H9 (cell line): Measurements from ENCODE around the gene DCAF8. TPM values are rescaled to one million over a fixed set of nuclear protein-coding genes. Genes with fewer than 3 reads are reported as not detected.

Source experiments
- DNase-seq: peaks from one replicate; pipeline ENCODE4 v3.0.0-alpha.2; 2017
- H2AFZ ChIP-seq: one replicate; pipeline ENCODE4 v1.6.1; 2013; ENCODE audit warnings: mild to moderate bottlenecking, low read length, control low read depth, moderate library complexity
- H2AK5ac ChIP-seq: 2 replicates; pipeline ENCODE4 v1.6.1; 2013; ENCODE audit warnings: low read length, control low read depth, mixed read lengths; ENCODE audit not compliant: insufficient read length
- H2BK120ac ChIP-seq: one replicate; pipeline ENCODE4 v1.6.1; 2013; ENCODE audit warnings: low read depth, mild to moderate bottlenecking, low read length, control low read depth, inconsistent platforms; ENCODE audit not compliant: poor library complexity, severe bottlenecking
- H2BK12ac ChIP-seq: 2 replicates; pipeline ENCODE4 v1.6.1; 2013; ENCODE audit warnings: low read length, control low read depth, mixed read lengths, low read depth; ENCODE audit not compliant: insufficient read length
- H2BK15ac ChIP-seq: 2 replicates; pipeline ENCODE4 v1.6.1; 2013; ENCODE audit warnings: low read depth, low read length, control low read depth
- H2BK20ac ChIP-seq: one replicate; pipeline ENCODE4 v1.6.1; 2013; ENCODE audit warnings: low read depth, mild to moderate bottlenecking, low read length, control low read depth, inconsistent platforms; ENCODE audit not compliant: poor library complexity, severe bottlenecking
- H2BK5ac ChIP-seq: 2 replicates; pipeline ENCODE4 v1.6.1; 2013; ENCODE audit warnings: low read length, control low read depth, mixed read lengths; ENCODE audit not compliant: insufficient read length
- H3K14ac ChIP-seq: 2 replicates; pipeline ENCODE4 v1.6.1; 2013; ENCODE audit warnings: low read length, control low read depth; ENCODE audit not compliant: insufficient read depth
- H3K18ac ChIP-seq: 2 replicates; pipeline ENCODE4 v1.6.1; 2013; ENCODE audit warnings: low read depth, mild to moderate bottlenecking, mixed read lengths, low read length, control low read depth; ENCODE audit not compliant: insufficient read length
- H3K23ac ChIP-seq: 2 replicates; pipeline ENCODE4 v1.6.1; 2013; ENCODE audit warnings: low read length, control low read depth, mixed read lengths, low read depth; ENCODE audit not compliant: insufficient read length
- H3K23me2 ChIP-seq: 2 replicates; pipeline ENCODE4 v1.6.1; 2013; ENCODE audit warnings: low read depth, mild to moderate bottlenecking, mixed read lengths, low read length, control low read depth; ENCODE audit not compliant: insufficient read length, poor library complexity, severe bottlenecking
- H3K27ac ChIP-seq: 2 replicates; pipeline ENCODE4 v1.5.1; 2013; ENCODE audit warnings: low read length, control low read depth, mixed read lengths, low read depth; ENCODE audit not compliant: insufficient read length
- H3K27me3 ChIP-seq: 2 replicates; pipeline ENCODE4 v1.6.1; 2013; ENCODE audit warnings: low read length, control low read depth, inconsistent platforms; ENCODE audit not compliant: insufficient read depth
- H3K4ac ChIP-seq: 2 replicates; pipeline ENCODE4 v1.6.1; 2013; ENCODE audit warnings: low read depth, mild to moderate bottlenecking, control low read depth, inconsistent platforms, low read length, moderate library complexity
- H3K4me1 ChIP-seq: 2 replicates; pipeline ENCODE4 v1.6.1; 2013; ENCODE audit warnings: low read length, control low read depth, inconsistent platforms; ENCODE audit not compliant: insufficient read depth
- H3K4me2 ChIP-seq: 2 replicates; pipeline ENCODE4 v1.6.1; 2013; ENCODE audit warnings: low read length, control low read depth, mixed read lengths; ENCODE audit not compliant: insufficient read length, insufficient read depth
- H3K56ac ChIP-seq: 2 replicates; pipeline ENCODE4 v1.6.1; 2013; ENCODE audit warnings: low read depth, mild to moderate bottlenecking, mixed read lengths, low read length, control low read depth; ENCODE audit not compliant: insufficient read length
- H3K79me1 ChIP-seq: 2 replicates; pipeline ENCODE4 v1.6.1; 2013; ENCODE audit warnings: low read depth, mild to moderate bottlenecking, moderate library complexity, low read length, control low read depth, inconsistent platforms; ENCODE audit not compliant: insufficient read depth, poor library complexity, severe bottlenecking
- H3K79me2 ChIP-seq: 2 replicates; pipeline ENCODE4 v1.6.1; 2013; ENCODE audit warnings: low read length, control low read depth, inconsistent platforms; ENCODE audit not compliant: insufficient read depth
- H3K9ac ChIP-seq: 2 replicates; pipeline ENCODE4 v1.6.1; 2013; ENCODE audit warnings: low read length, control low read depth, mixed read lengths; ENCODE audit not compliant: insufficient read length; ENCODE audit errors: extremely low read depth
- H3K9me3 ChIP-seq: one replicate; pipeline ENCODE4 v1.6.1; 2013; ENCODE audit warnings: low read depth, low read length, inconsistent platforms; ENCODE audit not compliant: control insufficient read depth
- H3T11ph ChIP-seq: one replicate; pipeline ENCODE4 v1.6.1; 2013; ENCODE audit warnings: mild to moderate bottlenecking, low read length, control low read depth, inconsistent platforms
- H4K20me1 ChIP-seq: one replicate; pipeline ENCODE4 v1.6.1; 2013; ENCODE audit not compliant: control insufficient read depth, insufficient read length, insufficient read depth
- H4K5ac ChIP-seq: 2 replicates; pipeline ENCODE4 v1.6.1; 2013; ENCODE audit warnings: low read depth, mild to moderate bottlenecking, mixed read lengths, low read length, control low read depth; ENCODE audit not compliant: insufficient read length
- H4K8ac ChIP-seq: replicated peaks from 2 replicates; pipeline ENCODE4 v1.6.1; 2013; ENCODE audit warnings: low read length, control low read depth, mixed read lengths, low read depth; ENCODE audit not compliant: insufficient read length
- H4K91ac ChIP-seq: 2 replicates; pipeline ENCODE4 v1.6.1; 2013; ENCODE audit warnings: low read depth, mild to moderate bottlenecking, moderate library complexity, mixed read lengths, low read length, control low read depth; ENCODE audit not compliant: insufficient read length
- H3K27ac Mint-ChIP-seq, 3 experiments: 2 replicates in 2 of 3; 3 replicates in 1 of 3; pipeline ENCODE4 v1.8.0; 2020 to 2021; ENCODE audit warnings: mixed read lengths in 3 of 3, mild to moderate bottlenecking in 1 of 3, moderate library complexity in 1 of 3
- H3K27me3 Mint-ChIP-seq: 2 replicates; pipeline ENCODE4 v1.8.0; 2021; ENCODE audit warnings: low read depth, mild to moderate bottlenecking, moderate library complexity, mixed read lengths
- H3K36me3 Mint-ChIP-seq, 3 experiments: 2 replicates in 2 of 3; 3 replicates in 1 of 3; pipeline ENCODE4 v1.8.0; 2020 to 2021; ENCODE audit warnings: low read depth in 3 of 3, mixed read lengths in 3 of 3; ENCODE audit not compliant: insufficient read depth in 1 of 3
- H3K4me1 Mint-ChIP-seq, 2 experiments: 2 replicates each; pipeline ENCODE4 v1.8.0; 2020; ENCODE audit warnings: mixed read lengths in 2 of 2
- H3K4me3 Mint-ChIP-seq, 2 experiments: 2 replicates in 1 of 2; 3 replicates in 1 of 2; pipeline ENCODE4 v1.8.0; 2020 to 2021; ENCODE audit warnings: mild to moderate bottlenecking in 2 of 2, mixed read lengths in 2 of 2, moderate library complexity in 1 of 2
- H3K9me3 Mint-ChIP-seq, 2 experiments: 2 replicates in 1 of 2; 3 replicates in 1 of 2; pipeline ENCODE4 v1.8.0; 2020; ENCODE audit warnings: mild to moderate bottlenecking in 2 of 2, mixed read lengths in 2 of 2, moderate library complexity in 1 of 2
- CTCF ChIP-seq: fragments of 200-600 bp; sonication (generic); conservative IDR thresholded peaks from 3 replicates; pipeline ENCODE4 v1.8.0; 2021; ENCODE audit warnings: antibody characterized with exemption, mild to moderate bottlenecking
- total RNA-seq: library from RNA; stranded (reverse); gene quantifications from 2 replicates; pipeline ENCODE4 v1.2.1, GENCODE V29; 2021

DCAF8 gene
- total RNA-seq, 1 experiment from 2014 or later: 106 TPM

GRCh38 chr1:160243767-160244166 is 18.6 kb downstream of the DCAF8 start:
- peaks cover 1% of the 10 kb centered on the region; the same call in 1 of the 2 replicates for H3K79me2 ChIP-seq
- no peak overlapping the region for H3K4me2 ChIP-seq
- H2AFZ ChIP-seq: no peak overlapping the region
- no peak overlapping the region for H2BK12ac ChIP-seq
- Mint-ChIP-seq H3K4me1 (peaks cover 2 to 11% of the 10 kb centered on the region in 2 experiments; a peak in 3 of 4 replicates), H3K27ac (no peak overlapping the region), H3K27me3 (no peaks in the 10 kb centered on the region), H3K36me3 (peaks cover 10 to 44% (median 43%) of the 10 kb centered on the region in 3 experiments; a peak in 5 of 7 replicates), H3K9me3 (no peaks in the 10 kb centered on the region; a peak in 1 of 5 replicates), H3K4me3 (no peak overlapping the region)
- H4K20me1 ChIP-seq: no peaks in the 10 kb centered on the region
- H3K4ac ChIP-seq: no peak overlapping the region
- H3K23me2 ChIP-seq: no peaks in the 10 kb centered on the region
- H3K27ac ChIP-seq: no peak overlapping the region
- no peak overlapping the region for H2BK120ac ChIP-seq
- H3K9me3 ChIP-seq: no peaks in the 10 kb centered on the region
- H3K9ac ChIP-seq: no peak overlapping the region
- no peak overlapping the region for H4K5ac ChIP-seq
- H3K27me3 ChIP-seq: no peaks in the 10 kb centered on the region
- no peak overlapping the region for H3K23ac ChIP-seq
- H4K8ac ChIP-seq: no peak overlapping the region
- H3K79me1 ChIP-seq: no peaks in the 10 kb centered on the region
- H3K14ac ChIP-seq: no peak overlapping the region
- no peak for TF ChIP-seq CTCF
- no peak overlapping the region for H3K56ac ChIP-seq
- H2BK20ac ChIP-seq: no peak overlapping the region
- no peak overlapping the region for H4K91ac ChIP-seq
- no peak overlapping the region for H3T11ph ChIP-seq
- no peak overlapping the region for H3K18ac ChIP-seq
- no peak overlapping the region for H2BK15ac ChIP-seq
- H3K4me1 ChIP-seq: no peaks in the 10 kb centered on the region
- H2AK5ac ChIP-seq: no peak overlapping the region
- DNase-seq: no peak
- no peak overlapping the region for H2BK5ac ChIP-seq
